EH (cell line): Measurements from ENCODE around the gene TMEM81.

Experiments
- DNase-seq: peaks from one replicate; pipeline ENCODE4 v3.0.0-alpha.2; 2015; ENCODE audit warnings: low read depth

Gene TMEM81

GRCh38 chr1:205058853-205059252 is 25.4 kb downstream of the TMEM81 start:
- DNase-seq: no peak

DNA sequence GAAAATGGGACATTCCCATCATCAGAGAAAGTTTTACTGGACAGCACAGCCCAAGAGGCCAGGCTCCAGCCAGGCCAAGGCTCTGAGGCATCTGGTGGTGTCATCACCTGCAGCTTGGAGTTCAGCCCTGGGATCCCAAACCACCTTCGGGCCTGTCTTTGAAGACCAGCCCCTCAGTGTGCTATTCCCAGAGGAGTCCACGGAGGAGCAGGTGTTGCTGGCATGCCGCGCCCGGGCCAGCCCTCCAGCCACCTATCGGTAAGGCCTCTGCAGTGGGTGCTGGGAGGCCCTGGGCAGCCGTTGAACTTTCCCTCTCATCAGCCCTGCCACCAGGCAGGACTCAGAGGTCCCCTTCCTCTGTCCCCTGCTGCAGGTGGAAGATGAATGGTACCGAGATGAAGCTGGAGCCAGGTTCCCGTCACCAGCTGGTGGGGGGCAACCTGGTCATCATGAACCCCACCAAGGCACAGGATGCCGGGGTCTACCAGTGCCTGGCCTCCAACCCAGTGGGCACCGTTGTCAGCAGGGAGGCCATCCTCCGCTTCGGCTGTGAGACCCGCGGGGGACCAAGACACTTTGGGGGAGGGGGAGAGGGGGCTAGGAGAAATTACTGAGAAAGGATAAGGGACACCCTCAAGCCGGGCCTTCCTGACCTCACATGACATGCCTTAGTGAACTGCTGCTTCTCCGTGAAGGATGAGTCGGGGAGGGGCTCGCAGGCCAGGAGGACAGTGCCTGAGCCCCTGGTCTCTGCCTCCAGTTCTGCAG is 26.3 kb downstream of the TMEM81 start:
- DNase-seq: no peak

DNA sequence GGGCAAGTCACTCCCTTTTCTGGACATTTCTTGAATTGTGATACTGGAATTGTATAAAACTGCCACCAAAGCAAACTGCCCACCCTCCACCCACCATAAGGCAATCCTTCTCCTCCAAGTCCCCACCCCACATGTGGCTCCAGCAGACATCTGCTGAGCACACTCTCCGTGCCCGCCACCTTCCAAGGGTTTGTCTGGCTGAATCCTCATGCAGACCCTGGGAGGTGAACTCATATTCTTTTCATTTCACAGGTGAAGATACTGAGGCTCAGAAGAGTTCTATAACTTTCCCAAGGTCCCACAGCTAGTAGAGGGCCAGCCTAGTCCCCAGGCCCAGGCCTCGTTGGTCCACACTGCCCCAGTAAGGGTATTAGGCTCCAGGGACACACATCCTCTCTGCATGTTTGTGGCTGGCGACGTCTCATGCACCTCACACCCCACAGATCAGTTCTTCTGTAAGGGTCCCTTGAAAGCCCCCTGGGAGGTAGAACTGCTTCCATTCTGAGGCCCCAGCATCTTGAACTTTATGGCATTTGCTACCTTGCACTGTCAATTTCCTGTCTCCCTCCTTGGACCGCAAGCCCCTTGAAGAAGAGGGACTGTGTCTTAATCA is 27.2 kb downstream of the TMEM81 start:
- no peak for DNase-seq

DNA sequence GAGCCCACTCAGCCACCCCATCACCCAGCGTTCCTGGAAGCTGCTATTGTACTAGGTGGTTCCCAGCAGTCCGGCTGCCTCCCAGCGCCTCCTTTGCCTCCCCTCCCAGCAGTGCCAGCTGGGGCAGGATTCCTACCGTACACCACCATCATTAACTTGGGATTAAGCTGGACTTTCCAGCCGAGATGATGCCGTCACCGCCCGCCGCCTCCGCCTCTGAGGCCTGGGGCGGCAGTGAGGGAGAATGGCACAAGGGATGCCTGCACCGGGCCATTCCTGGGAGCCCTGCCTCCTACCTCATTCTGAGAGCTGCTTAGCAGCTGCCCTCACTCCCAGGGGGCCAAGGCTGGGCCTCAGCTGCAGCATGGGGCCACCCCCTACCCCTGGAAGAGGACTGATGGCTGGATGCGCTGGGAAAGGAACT is 28.1 kb downstream of the TMEM81 start:
- no peak for DNase-seq

DNA sequence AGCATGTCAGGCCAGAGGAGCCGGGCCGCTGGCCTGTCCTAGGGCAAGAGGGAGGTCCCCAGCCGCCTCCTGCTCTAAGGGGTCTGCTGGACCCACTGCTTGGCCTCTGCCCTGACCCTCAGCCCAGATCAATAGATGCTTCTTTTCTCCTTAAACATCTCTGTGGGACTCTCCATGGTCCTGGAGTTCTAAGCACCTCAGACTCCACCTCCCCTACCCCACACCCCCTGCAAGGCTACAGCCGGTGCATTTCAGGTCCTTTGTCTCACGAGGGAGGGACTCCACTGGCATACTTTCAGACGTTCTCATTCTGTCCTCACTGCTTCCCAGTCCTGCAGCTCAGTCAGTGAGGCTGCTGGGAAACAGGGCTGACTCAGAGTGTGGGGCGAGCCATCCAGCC is 30.2 kb downstream of the TMEM81 start:
- no peak for DNase-seq

- DNase-seq: no peak
Observed at GRCh38 chr1:205053296-205053695, 31.0 kb downstream of the TMEM81 start.

- DNase-seq: no peak
Observed at GRCh38 chr1:205052690-205053089, 31.6 kb downstream of the TMEM81 start.

GRCh38 chr1:205049479-205049878 is 34.8 kb downstream of the TMEM81 start:
- DNase-seq: no peak

- DNase-seq: no peak
Observed at GRCh38 chr1:205048382-205048781, 35.9 kb downstream of the TMEM81 start.

- DNase-seq: no peak
Observed at GRCh38 chr1:205047764-205048231, 36.5 kb downstream of the TMEM81 start.

DNA sequence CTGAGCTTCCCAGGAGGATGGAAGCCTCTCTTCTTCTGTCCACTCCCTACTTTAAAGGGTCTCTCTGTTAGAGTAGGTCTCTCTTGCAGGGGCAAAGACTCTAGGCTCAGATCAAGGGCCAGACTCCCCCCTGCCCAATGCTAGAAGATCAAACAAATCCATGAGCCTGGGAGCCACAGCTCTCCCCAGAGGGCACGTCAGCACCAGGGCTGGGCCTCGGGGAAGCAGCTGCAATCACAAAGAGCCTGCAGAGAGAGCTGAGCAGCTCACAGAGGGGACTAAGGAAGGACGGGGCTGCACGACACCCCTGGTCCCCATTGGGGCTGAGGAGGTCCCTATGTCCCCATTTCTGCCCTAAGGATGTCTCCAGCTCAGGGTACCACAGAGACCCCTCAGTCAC is 37.4 kb downstream of the TMEM81 start:
- no peak for DNase-seq

DNA sequence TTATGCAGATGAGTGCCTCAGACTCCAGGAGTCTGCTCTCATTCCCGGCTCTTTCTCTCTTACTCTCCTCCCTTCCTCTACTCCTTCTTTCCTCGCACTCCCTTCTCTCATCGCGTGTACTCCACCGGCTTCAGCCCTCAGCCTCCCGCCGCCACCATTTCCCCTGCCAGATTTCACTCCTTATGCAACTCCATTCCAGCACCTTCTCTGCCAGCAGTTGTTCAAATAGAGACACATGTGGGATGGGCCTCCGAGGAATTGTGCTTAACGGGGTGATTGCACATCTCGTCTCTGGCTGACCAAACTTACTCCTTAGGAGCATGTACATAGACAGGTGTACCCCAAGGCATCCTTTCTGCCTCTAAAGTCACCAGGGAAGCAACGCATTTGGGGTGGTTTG is 39.1 kb downstream of the TMEM81 start:
- DNase-seq: no peak

GRCh38 chr1:205044741-205045140 is 39.5 kb downstream of the TMEM81 start:
- DNase-seq: no peak

- DNase-seq: no peak
Observed at GRCh38 chr1:205043866-205044265, 40.4 kb downstream of the TMEM81 start.

- no peak for DNase-seq
Observed at GRCh38 chr1:205042911-205043806, 41.1 kb downstream of the TMEM81 start, which contains the start of gene CNTN2. Gene CNTN2, plus strand, starts transcription at chr1:205043212. Its CDS starts 9,974 bp downstream, at chr1:205053186.

- no peak for DNase-seq
Observed at GRCh38 chr1:205041998-205042910, 42.0 kb downstream of the TMEM81 start.

DNA sequence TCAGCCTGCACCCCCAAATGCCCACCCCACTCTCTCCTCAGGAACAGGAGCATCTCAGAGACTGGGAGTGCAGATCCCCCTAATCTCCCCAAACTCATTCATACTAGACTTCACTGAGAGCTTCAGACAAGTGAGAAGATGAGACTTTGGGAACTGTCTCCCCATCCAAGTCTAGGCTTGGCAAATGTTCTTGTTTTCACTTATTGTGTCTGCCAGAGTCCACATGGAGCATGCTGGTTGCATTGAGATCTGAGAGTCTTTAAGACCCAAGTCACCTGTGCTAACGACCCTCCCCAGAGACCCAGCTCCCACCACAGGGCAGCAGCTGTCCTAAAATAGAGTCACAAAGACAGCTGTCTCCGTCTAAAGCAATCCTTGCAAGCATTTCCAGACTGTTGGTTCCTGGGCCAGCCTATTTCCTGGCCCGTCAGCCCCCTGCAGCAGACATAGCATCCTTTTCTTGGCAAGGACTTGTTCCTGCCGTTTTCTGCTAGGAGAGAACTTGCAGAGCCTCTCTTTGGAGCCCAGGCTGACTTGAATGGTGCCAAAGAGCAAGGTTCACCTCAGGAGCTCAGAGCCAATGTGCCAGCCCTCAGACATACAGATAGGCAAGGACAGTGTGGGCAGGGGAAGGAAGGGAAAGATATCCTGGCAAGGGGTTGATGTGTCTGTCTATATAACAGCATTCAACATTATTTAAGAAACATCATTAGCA is 43.1 kb downstream of the TMEM81 start:
- DNase-seq: no peak

DNA sequence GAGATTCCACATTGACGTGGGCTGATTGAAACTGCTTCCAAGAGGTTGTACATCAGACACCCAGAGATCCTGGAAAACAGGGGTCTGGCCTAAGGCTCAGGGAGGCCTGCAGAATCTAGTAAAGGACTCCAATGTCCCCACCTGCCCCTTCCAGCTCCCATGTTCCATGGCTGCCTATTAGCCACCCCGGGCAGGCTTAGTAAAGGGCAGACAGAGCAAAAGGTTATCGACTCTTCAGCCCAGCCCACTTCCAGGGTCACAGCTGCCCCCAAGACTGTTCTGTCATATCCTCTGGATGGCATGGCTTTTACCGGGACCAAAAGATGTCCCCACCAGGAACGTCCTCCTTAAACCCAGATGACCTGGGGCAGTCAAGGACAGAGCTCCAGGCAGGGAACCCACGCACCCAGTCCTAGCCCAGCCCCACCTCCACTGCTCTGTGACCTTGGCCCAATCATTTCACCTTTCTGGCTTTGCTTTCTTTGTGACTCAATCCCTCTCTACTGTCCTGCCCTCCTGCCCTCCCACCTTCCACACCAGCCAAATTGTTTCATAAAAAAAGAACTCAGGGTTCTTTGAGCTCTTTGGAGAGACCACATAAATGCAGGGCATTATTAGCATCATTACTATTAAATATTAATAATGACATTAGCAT is 46.0 kb downstream of the TMEM81 start:
- DNase-seq: no peak

- DNase-seq: no peak
Observed at GRCh38 chr1:205037539-205037938, 46.7 kb downstream of the TMEM81 start.
